ENCODE results near the gene PFKFB3.
A peak's percentile ranks its signal among the peaks of the same experiment; 100 is the strongest.

Gene PFKFB3

DNA sequence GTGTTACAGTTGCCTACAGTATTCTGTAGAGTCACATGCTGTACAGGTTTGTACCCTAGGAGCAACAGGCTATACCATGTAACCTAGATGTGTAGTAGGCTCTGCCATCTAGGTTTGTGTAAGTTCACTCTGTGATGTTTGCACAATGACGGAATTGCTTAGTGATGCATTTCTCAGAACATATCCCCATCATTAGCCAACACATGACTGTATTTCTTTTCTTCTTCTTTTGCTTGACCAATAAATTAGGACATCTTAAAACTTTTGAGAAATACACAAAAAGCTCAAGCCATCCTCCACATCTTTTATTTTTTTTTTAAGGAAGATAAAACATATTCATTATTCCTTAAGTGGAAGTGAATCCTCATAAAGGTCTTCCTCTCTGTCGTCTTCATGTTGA lies 5.4 kb upstream of the PFKFB3 start:
- TF ChIP-seq CTCF (conservative IDR thresholded peaks at IDR 0.05; ENCODE audit: low read length), result no peak
- no peak overlapping the region for H3K4me3 ChIP-seq (ENCODE audit: low read length)
- no peak for DNase-seq (ENCODE audit: low read depth)

DNA sequence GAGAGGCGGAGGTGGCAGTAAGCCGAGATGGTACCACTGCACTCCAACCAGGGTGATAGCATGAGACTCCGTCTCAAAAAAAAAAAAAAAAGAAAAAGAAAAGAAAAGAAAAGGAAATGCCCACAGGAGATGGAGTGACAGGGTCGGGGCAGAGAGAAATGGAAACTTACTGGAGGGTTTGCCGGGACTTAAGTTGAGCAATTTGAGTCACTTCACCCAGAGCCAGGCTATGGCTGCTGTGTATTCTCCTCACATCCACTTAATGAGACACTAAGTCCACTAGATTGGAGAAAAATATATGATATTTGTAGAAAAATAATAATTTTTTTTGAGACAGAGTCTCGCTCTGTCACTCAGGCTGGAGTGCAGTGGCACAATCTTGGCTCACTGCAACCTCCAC lies 4.6 kb upstream of the PFKFB3 start:
- no peak for TF ChIP-seq CTCF (conservative IDR thresholded peaks at IDR 0.05; ENCODE audit: low read length)
- no peak for DNase-seq (ENCODE audit: low read depth)
- H3K4me3 ChIP-seq (ENCODE audit: low read length), result no peak overlapping the region

DNA sequence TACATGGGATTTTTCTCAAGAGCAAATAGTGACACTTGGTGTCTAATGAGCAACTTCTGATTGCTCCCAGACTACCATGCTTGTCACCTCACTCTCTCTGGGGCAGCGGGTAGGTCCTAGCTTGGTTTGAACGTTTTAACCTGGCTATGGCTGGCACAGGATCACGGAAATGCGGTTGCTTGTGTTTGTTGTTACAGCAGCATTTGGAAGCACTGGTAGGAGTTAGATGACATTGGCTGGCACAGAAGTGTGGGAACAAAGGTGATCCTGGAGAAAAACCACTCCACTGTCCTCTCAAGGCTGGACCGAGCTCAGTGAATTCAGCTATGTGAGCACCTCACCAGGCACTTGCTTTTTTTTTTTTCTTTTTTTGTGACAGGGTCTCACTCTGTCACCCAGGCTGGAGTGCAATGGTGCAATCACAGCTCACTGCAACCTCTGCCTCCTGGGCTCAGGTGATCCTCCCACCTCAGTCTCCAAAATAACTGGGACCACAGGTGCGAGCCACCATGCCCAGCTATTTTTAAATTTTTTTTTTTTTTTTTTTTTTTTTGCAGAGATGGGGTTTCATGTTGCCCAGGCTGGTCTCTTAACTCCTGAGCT lies 3.5 kb upstream of the PFKFB3 start:
- H3K4me3 ChIP-seq (ENCODE audit: low read length), result no peak overlapping the region
- no peak for TF ChIP-seq CTCF (conservative IDR thresholded peaks at IDR 0.05; ENCODE audit: low read length)
- no peak for DNase-seq (ENCODE audit: low read depth)

DNA sequence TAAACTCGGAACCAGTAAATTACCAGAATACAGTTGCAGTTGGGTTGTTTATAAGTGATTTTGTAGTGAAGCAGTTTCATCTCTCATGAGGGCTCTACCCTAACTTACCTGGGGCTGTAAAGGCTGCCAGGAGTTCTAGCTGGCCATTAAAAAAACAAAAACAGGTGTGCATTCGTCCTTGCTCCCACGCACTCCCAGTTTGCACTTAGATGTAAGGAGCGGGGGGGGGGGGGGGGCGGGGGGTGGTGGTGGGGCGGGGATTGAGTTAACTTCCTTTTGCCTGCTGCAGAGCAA lies 2.3 kb upstream of the PFKFB3 start:
- DNase-seq (ENCODE audit: low read depth), result no peak
- no peak for TF ChIP-seq CTCF (conservative IDR thresholded peaks at IDR 0.05; ENCODE audit: low read length)
- H3K4me3 ChIP-seq (ENCODE audit: low read length), result peak overlapping the region; percentile 63

GRCh38 chr10:6200734-6201515 lies 1.8 kb upstream of the PFKFB3 start:
- no peak for TF ChIP-seq CTCF (conservative IDR thresholded peaks at IDR 0.05; ENCODE audit: low read length)
- DNase-seq (ENCODE audit: low read depth), result peak; percentile 25
- H3K4me3 ChIP-seq (ENCODE audit: low read length), result peak overlapping the region; percentile 63

- peak overlapping the region; percentile 63 for H3K4me3 ChIP-seq (ENCODE audit: low read length)
- TF ChIP-seq CTCF (conservative IDR thresholded peaks at IDR 0.05; ENCODE audit: low read length), result no peak
- peak; percentile 72 for DNase-seq (ENCODE audit: low read depth)
Observed at GRCh38 chr10:6201516-6201975, 1.2 kb upstream of the PFKFB3 start.

- H3K4me3 ChIP-seq (ENCODE audit: low read length), result peak overlapping the region; percentile 63
- DNase-seq (ENCODE audit: low read depth), result no peak
- TF ChIP-seq CTCF (conservative IDR thresholded peaks at IDR 0.05; ENCODE audit: low read length), result no peak
Observed at GRCh38 chr10:6202098-6202683, 541 bp upstream of the PFKFB3 start.
